Activated CD4-positive, alpha-beta T cell treated with anti-CD3 and anti-CD28 coated beads for 36 hours (primary cell): ENCODE measurements around the gene GHDC. TPM values are rescaled to one million over a fixed set of nuclear protein-coding genes. Genes with fewer than 3 reads are reported as not detected.
A peak's percentile ranks its signal among the peaks of the same experiment; 100 is the strongest.

ENCODE experiments used
- ATAC-seq: fragments of 200-7000 bp; cut with Tn5 transposase; one replicate; pipeline ENCODE4 v1.10.0; 2021; ENCODE audit warnings: mild to moderate bottlenecking, moderate library complexity
- CTCF ChIA-PET: fragments of 350-600 bp; sonication (Branson Sonifier 250); formaldehyde crosslinking; loops from one replicate; lab custom pipeline; 2021; ENCODE audit warnings: antibody characterized with exemption; lab: Charles Lee
- POLR2A ChIA-PET: fragments of 350-600 bp; sonication (Branson Sonifier 250); formaldehyde crosslinking; loops from one replicate; lab custom pipeline; 2021; ENCODE audit warnings: antibody characterized with exemption, inconsistent platforms; lab: Charles Lee
- DNase-seq: peaks from one replicate; pipeline ENCODE4 v3.0.0-alpha.2; 2020
- H3K27ac Mint-ChIP-seq: one replicate; pipeline ENCODE4 v1.8.0; 2021; ENCODE audit warnings: mixed read lengths
- H3K27me3 Mint-ChIP-seq: one replicate; pipeline ENCODE4 v1.8.0; 2021; ENCODE audit warnings: mixed read lengths
- H3K36me3 Mint-ChIP-seq: one replicate; pipeline ENCODE4 v1.8.0; 2021; ENCODE audit warnings: low read depth, mixed read lengths
- H3K4me1 Mint-ChIP-seq: one replicate; pipeline ENCODE4 v1.8.0; 2021; ENCODE audit warnings: mixed read lengths
- H3K4me3 Mint-ChIP-seq: one replicate; pipeline ENCODE4 v1.8.0; 2021; ENCODE audit warnings: mild to moderate bottlenecking, moderate library complexity, mixed read lengths
- H3K9me3 Mint-ChIP-seq: one replicate; pipeline ENCODE4 v1.8.0; 2021; ENCODE audit warnings: low read depth, mixed read lengths
- intact Hi-C, 2 experiments: fragments of 100-400 bp; cut with DNase I in 1 of 2; cut with micrococcal nuclease in 1 of 2; formaldehyde crosslinking; loops; one replicate each; pipeline versions ENCODE4 v1.14.2 to v1.15.1; 2022 to 2024; cut with DNase I, micrococcal nuclease
- total RNA-seq, 2 experiments: library from RNA; stranded (reverse); gene quantifications; one replicate each; pipeline ENCODE4 v1.2.3, GENCODE V29; 2021

Gene GHDC
- total RNA-seq, 2 experiments from 2014 or later = 11.3 to 15.5 TPM

- Mint-ChIP-seq H3K27me3 (no peaks in the 10 kb centered on the region), H3K4me1 (no peaks in the 10 kb centered on the region), H3K4me3 (no peak overlapping the region), H3K27ac (no peak overlapping the region), H3K9me3 (no peaks in the 10 kb centered on the region), H3K36me3 (peaks cover 54% of the 10 kb centered on the region)
- intact Hi-C loops = loop anchor here in 1 of 2 experiments (10.0 kb wide), 1 partner anchor 302 kb away; no protein-coding TSS in a partner anchor
- ATAC-seq (no peak), DNase-seq (no peak)
- POLR2A ChIA-PET = no interaction called here
- CTCF ChIA-PET = interaction anchor here (1.0 kb wide), 1 partner anchor 9 kb away, joined by 4 read pairs; no protein-coding TSS in a partner anchor
Measured at GRCh38 chr17:42202696-42203095, 8.4 kb upstream of the GHDC start.

- H3K36me3 Mint-ChIP-seq = peaks cover 50% of the 10 kb centered on the region
- H3K27me3 Mint-ChIP-seq = no peaks in the 10 kb centered on the region
- CTCF ChIA-PET = interaction anchor here (1.0 kb wide), 1 partner anchor 9 kb away, joined by 4 read pairs; no protein-coding TSS in a partner anchor
- H3K9me3 Mint-ChIP-seq = no peaks in the 10 kb centered on the region
- no peaks in the 10 kb centered on the region for H3K4me1 Mint-ChIP-seq
- DNase-seq (no peak), ATAC-seq (no peak)
- peak overlapping the region; percentile 33 for H3K27ac Mint-ChIP-seq
- POLR2A ChIA-PET = no interaction called here
- H3K4me3 Mint-ChIP-seq = no peak overlapping the region
- intact Hi-C loops = loop anchor here in 1 of 2 experiments (10.0 kb wide), 1 partner anchor 303 kb away; no protein-coding TSS in a partner anchor
Measured at GRCh38 chr17:42202159-42202558, 7.9 kb upstream of the GHDC start.

- H3K4me1 Mint-ChIP-seq = no peaks in the 10 kb centered on the region
- no peaks in the 10 kb centered on the region for H3K27me3 Mint-ChIP-seq
- DNase-seq = no peak
- H3K4me3 Mint-ChIP-seq = no peak overlapping the region
- POLR2A ChIA-PET = no interaction called here
- CTCF ChIA-PET = interaction anchor here (0.6 kb wide), 1 partner anchor 186 kb away, joined by 4 read pairs; no protein-coding TSS in a partner anchor
- peaks cover 49% of the 10 kb centered on the region for H3K36me3 Mint-ChIP-seq
- intact Hi-C loops = loop anchor here in 1 of 2 experiments (10.0 kb wide), 1 partner anchor 303 kb away; no protein-coding TSS in a partner anchor
- H3K27ac Mint-ChIP-seq = peak overlapping the region; percentile 5
- no peaks in the 10 kb centered on the region for H3K9me3 Mint-ChIP-seq
- ATAC-seq = no peak
Measured at GRCh38 chr17:42201458-42201772, 7.1 kb upstream of the GHDC start.

GRCh38 chr17:42200706-42201457, 6.6 kb upstream of the GHDC start:
- intact Hi-C loops = loop anchor here in 1 of 2 experiments (10.0 kb wide), 1 partner anchor 304 kb away; no protein-coding TSS in a partner anchor
- no peak overlapping the region for H3K4me3 Mint-ChIP-seq
- POLR2A ChIA-PET = interaction anchor here (0.6 kb wide), 1 partner anchor 114 kb away, joined by 5 read pairs; no protein-coding TSS in a partner anchor
- DNase-seq (no peak), ATAC-seq (no peak)
- no peaks in the 10 kb centered on the region for H3K27me3 Mint-ChIP-seq
- H3K4me1 Mint-ChIP-seq = no peaks in the 10 kb centered on the region
- CTCF ChIA-PET = interaction anchor here (0.6 to 1.2 kb wide), 2 partner anchors 36 to 186 kb away, joined by 3 to 4 read pairs; no protein-coding TSS in a partner anchor
- no peaks in the 10 kb centered on the region for H3K9me3 Mint-ChIP-seq
- no peak overlapping the region for H3K27ac Mint-ChIP-seq
- H3K36me3 Mint-ChIP-seq = peaks cover 44% of the 10 kb centered on the region

- Mint-ChIP-seq H3K4me3 (no peak overlapping the region), H3K27ac (no peak overlapping the region), H3K9me3 (no peaks in the 10 kb centered on the region), H3K4me1 (peaks cover 2% of the 10 kb centered on the region), H3K27me3 (no peaks in the 10 kb centered on the region), H3K36me3 (peaks cover 35% of the 10 kb centered on the region)
- no peak for DNase-seq
- ChIA-PET POLR2A (interaction anchor here (0.6 kb wide), 1 partner anchor 54 kb away, joined by 3 read pairs; no protein-coding TSS in a partner anchor), CTCF (interaction anchor here (0.9 to 2.1 kb wide), 5 partner anchors 11 to 38 kb away, joined by 3 to 6 read pairs (median 3); partner anchors contain the start of genes HCRT and KCNH4)
- no peak for ATAC-seq
- intact Hi-C loops = loop anchor here in 1 of 2 experiments (10.0 kb wide), 1 partner anchor 305 kb away; no protein-coding TSS in a partner anchor
Measured at GRCh38 chr17:42199416-42200011, 5.2 kb upstream of the GHDC start.

- CTCF ChIA-PET = interaction anchor here (0.7 to 2.1 kb wide), 6 partner anchors 11 to 113 kb away, joined by 3 to 6 read pairs (median 4); partner anchors contain the start of genes HCRT and KCNH4
- H3K36me3 Mint-ChIP-seq = peaks cover 30% of the 10 kb centered on the region
- POLR2A ChIA-PET = no interaction called here
- H3K27me3 Mint-ChIP-seq = no peaks in the 10 kb centered on the region
- no peaks in the 10 kb centered on the region for H3K9me3 Mint-ChIP-seq
- ATAC-seq (no peak), DNase-seq (no peak)
- intact Hi-C loops = no loop called here
- H3K4me1 Mint-ChIP-seq = peaks cover 5% of the 10 kb centered on the region
- peak overlapping the region; percentile 72 for H3K27ac Mint-ChIP-seq
- H3K4me3 Mint-ChIP-seq = no peak overlapping the region
Measured at GRCh38 chr17:42198897-42199296, 4.6 kb upstream of the GHDC start.

GRCh38 chr17:42197564-42198156, 3.4 kb upstream of the GHDC start:
- H3K27ac Mint-ChIP-seq = peak overlapping the region; percentile 24

GRCh38 chr17:42193216-42193968, 902 bp downstream of the GHDC start:
- DNase-seq = no peak
- ChIA-PET POLR2A (interaction anchor here (1.4 kb wide), 2 partner anchors 9 to 196 kb away, joined by 3 to 11 read pairs; partner anchors contain the start of gene STAT3), CTCF (interaction anchor here (0.6 to 3.5 kb wide), 11 partner anchors 9 to 373 kb away, joined by 3 to 17 read pairs (median 4); partner anchors contain the start of genes HCRT, KCNH4 and NKIRAS2)

More at GRCh38 chr17:42197564-42198156, 3.4 kb upstream of the GHDC start:
- no peaks in the 10 kb centered on the region for H3K9me3 Mint-ChIP-seq
- H3K36me3 Mint-ChIP-seq = peaks cover 22% of the 10 kb centered on the region
- ChIA-PET POLR2A (no interaction called here), CTCF (interaction anchor here (2.1 kb wide), 1 partner anchor 13 kb away, joined by 6 read pairs; the partner anchor contains the start of gene HCRT)
- DNase-seq (no peak), ATAC-seq (no peak)
- no peaks in the 10 kb centered on the region for H3K27me3 Mint-ChIP-seq
- H3K4me3 Mint-ChIP-seq = no peak overlapping the region
- intact Hi-C loops = no loop called here
- peaks cover 15% of the 10 kb centered on the region for H3K4me1 Mint-ChIP-seq

GRCh38 chr17:42192189-42193126, 1.8 kb downstream of the GHDC start:
- Mint-ChIP-seq H3K27me3 (no peaks in the 10 kb centered on the region), H3K27ac (peak overlapping the region; percentile 70), H3K4me3 (no peak overlapping the region), H3K4me1 (peaks cover 15% of the 10 kb centered on the region), H3K9me3 (no peaks in the 10 kb centered on the region), H3K36me3 (no peaks in the 10 kb centered on the region)
- POLR2A ChIA-PET = interaction anchor here (0.7 kb wide), 1 partner anchor 56 kb away, joined by 3 read pairs; no protein-coding TSS in a partner anchor
- no peak for ATAC-seq
- CTCF ChIA-PET = interaction anchor here (0.6 kb wide), 1 partner anchor 109 kb away, joined by 3 read pairs; no protein-coding TSS in a partner anchor
- DNase-seq = no peak
- intact Hi-C loops = no loop called here

More at GRCh38 chr17:42193216-42193968, 902 bp downstream of the GHDC start:
- Mint-ChIP-seq H3K9me3 (no peaks in the 10 kb centered on the region), H3K27me3 (no peaks in the 10 kb centered on the region), H3K36me3 (no peaks in the 10 kb centered on the region), H3K4me3 (peak overlapping the region; percentile 91), H3K4me1 (peaks cover 15% of the 10 kb centered on the region), H3K27ac (peak overlapping the region; percentile 94)
- intact Hi-C loops = no loop called here
- ATAC-seq = no peak
